ENCODE results near the gene DYNC1I1. TPM values are rescaled to one million over a fixed set of nuclear protein-coding genes. Genes with fewer than 3 reads are reported as not detected.
A peak's percentile ranks its signal among the peaks of the same experiment; 100 is the strongest.

DYNC1I1 gene
- total and polyA plus RNA-seq, 2 experiments from 2014 or later = 0.53 to 1.4 TPM

DNA sequence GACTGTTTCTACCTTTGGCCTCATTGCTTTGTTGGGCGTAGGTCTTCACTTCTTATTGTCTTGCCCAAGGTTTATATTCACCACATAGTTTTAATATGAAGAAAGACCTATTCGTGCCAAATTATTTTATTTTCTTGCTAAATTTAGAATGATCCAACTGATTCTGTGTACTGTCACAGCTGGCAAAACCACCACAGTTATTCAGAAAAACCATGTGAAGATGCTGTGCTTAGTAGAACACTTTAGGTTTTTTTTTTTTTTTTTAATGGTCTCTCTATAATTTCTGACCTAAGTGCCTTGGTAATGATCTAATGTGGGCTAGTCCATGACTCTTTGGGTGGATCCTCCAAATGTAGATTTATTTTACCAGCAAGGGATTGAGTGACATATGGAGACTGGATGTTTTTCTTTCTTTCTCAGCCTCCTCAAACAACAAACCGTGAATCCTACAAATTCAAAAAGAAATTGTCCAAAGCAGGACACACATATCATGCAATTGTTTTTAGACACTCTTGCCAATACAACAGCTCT is 243.8 kb downstream of the DYNC1I1 start:
- H3F3A ChIP-seq (ENCODE audit: insufficient read depth) = no peaks in the 10 kb centered on the region
- WGBS, 2 experiments (ENCODE audit: low coverage in 1 of 2, low lambda C conversion rate in 2 of 2, missing lambda C conversion rate in 2 of 2) = 42 to 51% methylated on average over 3 of the region's 3 CpGs
- no peak overlapping the region for H3K4me2 ChIP-seq (ENCODE audit: unreplicated experiment)
- H3K4me3 ChIP-seq = no peak overlapping the region
- TF ChIP-seq EZH2phosphoT487 (IDR thresholded peaks at IDR 0.05; ENCODE audit: insufficient read depth, low read depth) = no peak
- TF ChIP-seq EZH2 (IDR thresholded peaks at IDR 0.05; ENCODE audit: insufficient read depth, poor library complexity, severe bottlenecking) = no peak
- H3K27me3 ChIP-seq (replicated peaks; ENCODE audit: insufficient read depth) = no peaks in the 10 kb centered on the region
- no peaks in the 10 kb centered on the region for H3K9me2 ChIP-seq (ENCODE audit: insufficient read depth)
- H3K4me1 ChIP-seq (ENCODE audit: insufficient read depth) = no peaks in the 10 kb centered on the region
- no peaks in the 10 kb centered on the region for H3K79me2 ChIP-seq (ENCODE audit: insufficient read depth)
- H2AFZ ChIP-seq = no peak overlapping the region
- H3K27ac ChIP-seq = no peak overlapping the region
- no peak overlapping the region for H3K9ac ChIP-seq
- peak; percentile 33 for DNase-seq
- in situ Hi-C loops (cut with MboI) = no loop called here
- no peaks in the 10 kb centered on the region for H3K36me3 ChIP-seq (ENCODE audit: low read depth)
- no peaks in the 10 kb centered on the region for H3K9me3 ChIP-seq (ENCODE audit: low read depth)
- H4K20me1 ChIP-seq (ENCODE audit: insufficient read depth) = no peaks in the 10 kb centered on the region

DNA sequence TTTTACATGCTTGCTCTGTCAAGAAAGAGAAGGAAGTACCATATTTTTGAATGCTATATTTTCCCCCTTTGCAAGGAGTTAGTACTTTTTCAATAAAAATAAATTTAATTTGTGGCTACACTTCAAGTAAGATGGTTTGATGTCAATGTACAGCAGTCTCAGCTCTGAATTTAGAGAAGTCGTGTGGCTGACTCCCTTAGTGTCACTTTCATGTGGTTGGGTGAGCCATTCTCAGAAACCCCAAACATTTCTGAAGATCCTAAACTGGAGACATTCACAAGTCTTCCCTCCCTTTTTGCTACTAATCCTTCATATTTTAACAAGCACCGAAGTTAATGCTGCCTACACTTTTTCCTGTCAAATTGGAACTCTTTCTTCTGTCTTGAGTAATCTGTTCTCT is 244.4 kb downstream of the DYNC1I1 start:
- no peaks in the 10 kb centered on the region for H3K9me2 ChIP-seq (ENCODE audit: insufficient read depth)
- H3K4me2 ChIP-seq (ENCODE audit: unreplicated experiment) = no peak overlapping the region
- TF ChIP-seq EZH2 (IDR thresholded peaks at IDR 0.05; ENCODE audit: insufficient read depth, poor library complexity, severe bottlenecking) (no peak), EZH2phosphoT487 (IDR thresholded peaks at IDR 0.05; ENCODE audit: insufficient read depth, low read depth) (no peak)
- DNase-seq = no peak
- H3K79me2 ChIP-seq (ENCODE audit: insufficient read depth) = no peaks in the 10 kb centered on the region
- H3K27me3 ChIP-seq (replicated peaks; ENCODE audit: insufficient read depth) = no peaks in the 10 kb centered on the region
- H3K27ac ChIP-seq = no peak overlapping the region
- H3K4me3 ChIP-seq = no peak overlapping the region
- no peak overlapping the region for H2AFZ ChIP-seq
- in situ Hi-C loops (cut with MboI) = no loop called here
- no peaks in the 10 kb centered on the region for H3F3A ChIP-seq (ENCODE audit: insufficient read depth)
- 23 to 38% methylated on average over 2 of the region's 2 CpGs for WGBS, 2 experiments (ENCODE audit: low coverage in 1 of 2, low lambda C conversion rate in 2 of 2, missing lambda C conversion rate in 2 of 2)
- no peaks in the 10 kb centered on the region for H3K36me3 ChIP-seq (ENCODE audit: low read depth)
- no peaks in the 10 kb centered on the region for H4K20me1 ChIP-seq (ENCODE audit: insufficient read depth)
- H3K9me3 ChIP-seq (ENCODE audit: low read depth) = no peaks in the 10 kb centered on the region
- H3K9ac ChIP-seq = no peak overlapping the region
- H3K4me1 ChIP-seq (ENCODE audit: insufficient read depth) = no peaks in the 10 kb centered on the region

DNA sequence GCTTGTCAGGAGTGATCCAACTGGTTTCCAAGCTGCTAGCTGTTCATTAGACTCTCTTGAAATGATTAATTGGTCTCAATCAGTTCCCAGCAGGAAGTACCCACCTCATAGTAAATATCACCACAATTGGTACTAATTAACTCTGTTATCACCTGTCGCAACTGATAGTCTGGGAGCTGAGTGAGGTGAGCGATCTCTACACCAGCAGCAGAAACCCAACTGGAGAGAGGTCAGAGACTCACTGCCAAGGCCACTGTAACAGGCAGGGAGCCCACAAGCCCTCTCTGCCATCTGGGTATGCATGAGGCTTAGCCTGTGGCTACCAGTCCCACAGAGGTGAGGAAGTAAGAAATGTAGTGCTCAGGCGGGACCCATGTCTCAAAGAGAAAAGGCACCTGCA is 245.5 kb downstream of the DYNC1I1 start:
- Histone ChIP-seq H4K20me1 (ENCODE audit: insufficient read depth) (no peaks in the 10 kb centered on the region), H3K79me2 (ENCODE audit: insufficient read depth) (no peaks in the 10 kb centered on the region), H3K27ac (no peak overlapping the region), H3K4me2 (ENCODE audit: unreplicated experiment) (no peak overlapping the region), H3K9me3 (ENCODE audit: low read depth) (no peaks in the 10 kb centered on the region), H2AFZ (no peak overlapping the region), H3K9ac (no peak overlapping the region), H3K4me3 (no peak overlapping the region), H3K27me3 (replicated peaks; ENCODE audit: insufficient read depth) (no peaks in the 10 kb centered on the region), H3K4me1 (ENCODE audit: insufficient read depth) (no peaks in the 10 kb centered on the region), H3K36me3 (ENCODE audit: low read depth) (no peaks in the 10 kb centered on the region), H3K9me2 (ENCODE audit: insufficient read depth) (no peaks in the 10 kb centered on the region), H3F3A (ENCODE audit: insufficient read depth) (no peaks in the 10 kb centered on the region)
- DNase-seq = no peak
- 90 to 95% methylated on average over 3 of the region's 3 CpGs for WGBS, 2 experiments (ENCODE audit: low coverage in 1 of 2, low lambda C conversion rate in 2 of 2, missing lambda C conversion rate in 2 of 2)
- TF ChIP-seq EZH2 (IDR thresholded peaks at IDR 0.05; ENCODE audit: insufficient read depth, poor library complexity, severe bottlenecking) (no peak), EZH2phosphoT487 (IDR thresholded peaks at IDR 0.05; ENCODE audit: insufficient read depth, low read depth) (no peak)
- in situ Hi-C loops (cut with MboI) = no loop called here

DNA sequence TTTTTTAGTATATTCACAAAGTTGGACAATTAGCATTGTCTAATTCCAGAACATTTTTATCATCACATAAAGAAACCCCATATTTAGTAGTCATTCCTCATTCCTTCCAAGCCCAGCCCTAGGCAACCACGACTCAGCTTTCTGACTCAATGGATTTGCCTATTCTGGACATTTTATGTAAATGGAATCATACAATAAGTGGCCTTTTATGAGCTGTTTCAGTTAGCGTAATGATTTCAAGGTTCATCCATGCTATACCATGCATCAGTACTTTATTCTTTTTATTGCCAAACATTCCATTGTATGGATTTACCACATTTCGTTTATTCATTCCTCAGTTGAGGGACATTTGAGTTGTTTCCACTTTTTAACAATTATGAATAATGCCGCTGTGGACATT is 249.2 kb downstream of the DYNC1I1 start:
- no peaks in the 10 kb centered on the region for H4K20me1 ChIP-seq (ENCODE audit: insufficient read depth)
- in situ Hi-C loops (cut with MboI) = no loop called here
- H3K4me3 ChIP-seq = no peak overlapping the region
- no peak overlapping the region for H3K27ac ChIP-seq
- WGBS, 2 experiments (ENCODE audit: low coverage in 1 of 2, low lambda C conversion rate in 2 of 2, missing lambda C conversion rate in 2 of 2) = 27 to 31% methylated on average over 4 of the region's 4 CpGs
- H3K36me3 ChIP-seq (ENCODE audit: low read depth) = no peaks in the 10 kb centered on the region
- TF ChIP-seq EZH2 (IDR thresholded peaks at IDR 0.05; ENCODE audit: insufficient read depth, poor library complexity, severe bottlenecking) (no peak), EZH2phosphoT487 (IDR thresholded peaks at IDR 0.05; ENCODE audit: insufficient read depth, low read depth) (no peak)
- H2AFZ ChIP-seq = no peak overlapping the region
- H3K9me2 ChIP-seq (ENCODE audit: insufficient read depth) = no peaks in the 10 kb centered on the region
- H3K4me1 ChIP-seq (ENCODE audit: insufficient read depth) = peaks cover 8% of the 10 kb centered on the region
- 0 out of 2 replicates have a peak, but pooled peaks cover 11% of the 10 kb centered on the region for H3F3A ChIP-seq (ENCODE audit: insufficient read depth)
- no peak overlapping the region for H3K9ac ChIP-seq
- no peak overlapping the region for H3K4me2 ChIP-seq (ENCODE audit: unreplicated experiment)
- H3K79me2 ChIP-seq (ENCODE audit: insufficient read depth) = no peaks in the 10 kb centered on the region
- no peaks in the 10 kb centered on the region for H3K9me3 ChIP-seq (ENCODE audit: low read depth)
- peak; percentile 41 for DNase-seq
- H3K27me3 ChIP-seq (replicated peaks; ENCODE audit: insufficient read depth) = no peaks in the 10 kb centered on the region

DNA sequence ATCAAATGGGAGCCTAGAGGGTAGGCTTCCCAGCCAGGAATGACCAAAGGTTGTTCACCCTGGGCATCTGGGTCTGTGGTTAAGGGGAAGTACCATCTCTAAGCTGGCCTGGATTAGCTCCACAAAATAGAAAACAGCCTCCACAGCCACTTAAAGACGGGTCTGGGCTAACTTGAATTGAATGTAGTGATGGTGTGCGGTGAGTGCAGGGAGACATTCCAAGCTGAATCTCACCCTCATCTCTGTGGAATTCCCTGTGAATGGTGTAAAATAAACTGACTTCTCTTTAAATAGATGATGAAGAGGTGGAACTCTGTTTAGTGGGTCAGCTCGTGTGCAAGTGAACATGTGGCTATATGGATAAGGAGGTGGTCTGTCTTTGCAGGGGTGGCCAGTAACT is 251.0 kb downstream of the DYNC1I1 start:
- H3K27me3 ChIP-seq (replicated peaks; ENCODE audit: insufficient read depth) = no peaks in the 10 kb centered on the region

More for the DNA sequence above, 251.0 kb downstream of the DYNC1I1 start:
- no peaks in the 10 kb centered on the region for H3K79me2 ChIP-seq (ENCODE audit: insufficient read depth)
- no peak for DNase-seq
- no peaks in the 10 kb centered on the region for H3K36me3 ChIP-seq (ENCODE audit: low read depth)
- H3K27ac ChIP-seq = no peak overlapping the region
- H3K9me2 ChIP-seq (ENCODE audit: insufficient read depth) = no peaks in the 10 kb centered on the region; the same call in 1 of the 2 replicates
- no peaks in the 10 kb centered on the region for H4K20me1 ChIP-seq (ENCODE audit: insufficient read depth)
- H3K4me1 ChIP-seq (ENCODE audit: insufficient read depth) = peaks cover 10% of the 10 kb centered on the region
- TF ChIP-seq EZH2 (IDR thresholded peaks at IDR 0.05; ENCODE audit: insufficient read depth, poor library complexity, severe bottlenecking) (no peak), EZH2phosphoT487 (IDR thresholded peaks at IDR 0.05; ENCODE audit: insufficient read depth, low read depth) (no peak)
- WGBS, 2 experiments (ENCODE audit: low coverage in 1 of 2, low lambda C conversion rate in 2 of 2, missing lambda C conversion rate in 2 of 2) = 68 to 72% methylated on average over 3 of the region's 3 CpGs
- no peaks in the 10 kb centered on the region for H3K9me3 ChIP-seq (ENCODE audit: low read depth)
- no peak overlapping the region for H3K9ac ChIP-seq
- H3K4me3 ChIP-seq = no peak overlapping the region
- no peak overlapping the region for H2AFZ ChIP-seq
- 0 out of 2 replicates have a peak, but pooled peaks cover 11% of the 10 kb centered on the region for H3F3A ChIP-seq (ENCODE audit: insufficient read depth)
- in situ Hi-C loops (cut with MboI) = no loop called here
- H3K4me2 ChIP-seq (ENCODE audit: unreplicated experiment) = no peak overlapping the region
